Activated T-cell treated with anti-CD3 and anti-CD28 coated beads, Interleukin-2, amount 50 U/mL, for 24 hours (primary cell): Measurements from ENCODE around the gene ARVCF.

Experiments used
- DNase-seq: peaks from one replicate; pipeline ENCODE4 v3.0.0-alpha.2; 2020
- H3K27ac Mint-ChIP-seq: 2 replicates; pipeline ENCODE4 v1.8.0; 2020; ENCODE audit warnings: mild to moderate bottlenecking, mixed read lengths
- H3K27me3 Mint-ChIP-seq: 2 replicates; pipeline ENCODE4 v1.8.0; 2020; ENCODE audit warnings: mixed read lengths
- H3K36me3 Mint-ChIP-seq: 2 replicates; pipeline ENCODE4 v1.8.0; 2020; ENCODE audit warnings: low read depth, mixed read lengths
- H3K4me1 Mint-ChIP-seq: 2 replicates; pipeline ENCODE4 v1.8.0; 2020; ENCODE audit warnings: low read depth, mixed read lengths
- H3K4me3 Mint-ChIP-seq: 2 replicates; pipeline ENCODE4 v1.8.0; 2020; ENCODE audit warnings: mild to moderate bottlenecking, moderate library complexity, mixed read lengths
- H3K9me3 Mint-ChIP-seq: 2 replicates; pipeline ENCODE4 v1.8.0; 2020; ENCODE audit warnings: mixed read lengths

The ARVCF gene

DNA sequence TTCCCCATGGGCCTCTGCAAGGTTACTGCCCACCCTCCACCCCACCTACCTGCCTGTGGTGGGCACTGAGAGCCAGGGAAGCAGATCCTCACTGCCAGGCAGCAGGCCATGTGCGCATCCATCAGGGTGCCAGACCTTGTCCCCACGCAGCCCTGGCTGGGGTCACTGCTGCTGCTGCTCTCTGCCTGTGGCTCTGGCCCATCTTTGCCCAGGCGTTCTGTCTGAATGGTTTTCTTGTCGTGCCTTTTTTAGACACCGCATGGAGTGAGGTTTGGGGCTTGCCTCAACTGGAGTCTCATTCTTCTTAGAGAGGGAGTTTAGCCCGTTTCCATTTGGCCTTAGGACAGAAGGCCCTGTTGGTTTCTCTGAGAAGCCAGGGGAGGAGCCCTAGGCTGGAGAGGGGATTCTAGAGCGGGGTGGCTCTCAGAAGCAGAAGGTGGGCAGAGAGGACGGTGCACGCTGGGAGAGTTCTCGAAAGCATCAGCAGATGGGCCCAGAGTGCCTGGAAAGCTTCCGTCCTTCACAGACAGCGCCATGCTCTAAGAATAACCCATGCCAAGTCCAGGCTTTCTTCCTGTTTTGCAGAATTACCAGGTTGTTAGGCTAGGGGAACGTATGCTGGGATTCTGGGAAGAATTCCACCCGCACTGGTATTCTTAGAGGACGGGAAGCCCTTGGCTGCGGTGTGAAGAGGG, 12.4 kb upstream of the ARVCF start:
- peaks cover 18% of the 10 kb centered on the region for H3K36me3 Mint-ChIP-seq
- H3K27me3 Mint-ChIP-seq, result no peaks in the 10 kb centered on the region
- no peak for DNase-seq
- no peaks in the 10 kb centered on the region for H3K9me3 Mint-ChIP-seq
- no peak overlapping the region for H3K4me3 Mint-ChIP-seq
- no peak overlapping the region for H3K27ac Mint-ChIP-seq
- peaks cover 25% of the 10 kb centered on the region for H3K4me1 Mint-ChIP-seq

DNA sequence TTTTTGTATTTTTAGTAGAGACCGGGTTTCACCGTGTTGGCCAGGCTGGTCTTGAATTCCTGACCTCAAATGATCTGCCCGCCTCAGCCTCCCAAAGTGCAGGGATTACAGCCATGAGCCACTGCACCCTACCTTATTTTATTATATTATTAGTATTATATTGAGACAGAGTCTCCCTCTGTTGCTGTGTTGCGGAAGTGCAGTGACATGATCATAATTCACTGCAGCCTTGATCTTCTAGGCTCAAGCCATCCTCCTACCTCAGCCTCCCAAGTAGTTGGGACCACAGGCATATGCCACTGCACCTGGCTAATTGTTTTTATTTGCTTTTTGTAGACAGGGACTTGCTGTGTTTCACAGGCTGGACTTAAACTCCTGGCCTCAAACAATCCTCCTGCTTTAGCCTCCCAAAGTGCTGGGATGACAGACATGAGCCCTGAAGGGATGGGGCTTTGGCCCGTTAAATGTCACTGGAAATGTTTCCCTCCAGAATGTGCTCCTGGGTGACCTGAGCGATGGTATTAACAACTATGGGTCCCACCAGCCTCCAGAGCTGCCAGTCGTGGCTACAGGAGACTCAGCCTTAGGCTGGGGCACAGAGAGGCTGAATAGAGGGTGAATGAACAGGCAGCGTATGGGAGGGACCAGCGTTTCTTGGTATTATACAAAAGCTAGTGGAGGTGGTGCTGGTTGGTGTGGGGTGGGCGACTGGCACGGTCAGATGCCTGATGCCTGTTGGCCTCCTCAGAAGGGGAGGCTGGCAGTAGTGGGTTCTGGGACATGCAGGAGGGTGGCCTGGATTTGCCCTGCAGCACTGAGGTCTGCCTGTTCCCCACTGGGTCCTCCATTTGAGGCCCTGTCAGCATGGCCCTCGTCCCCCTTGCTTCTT, 11.6 kb upstream of the ARVCF start:
- Mint-ChIP-seq H3K4me1 (peaks cover 27% of the 10 kb centered on the region), H3K27ac (no peak overlapping the region), H3K4me3 (no peak overlapping the region), H3K27me3 (no peaks in the 10 kb centered on the region), H3K36me3 (peaks cover 21% of the 10 kb centered on the region), H3K9me3 (no peaks in the 10 kb centered on the region)
- DNase-seq, result no peak

DNA sequence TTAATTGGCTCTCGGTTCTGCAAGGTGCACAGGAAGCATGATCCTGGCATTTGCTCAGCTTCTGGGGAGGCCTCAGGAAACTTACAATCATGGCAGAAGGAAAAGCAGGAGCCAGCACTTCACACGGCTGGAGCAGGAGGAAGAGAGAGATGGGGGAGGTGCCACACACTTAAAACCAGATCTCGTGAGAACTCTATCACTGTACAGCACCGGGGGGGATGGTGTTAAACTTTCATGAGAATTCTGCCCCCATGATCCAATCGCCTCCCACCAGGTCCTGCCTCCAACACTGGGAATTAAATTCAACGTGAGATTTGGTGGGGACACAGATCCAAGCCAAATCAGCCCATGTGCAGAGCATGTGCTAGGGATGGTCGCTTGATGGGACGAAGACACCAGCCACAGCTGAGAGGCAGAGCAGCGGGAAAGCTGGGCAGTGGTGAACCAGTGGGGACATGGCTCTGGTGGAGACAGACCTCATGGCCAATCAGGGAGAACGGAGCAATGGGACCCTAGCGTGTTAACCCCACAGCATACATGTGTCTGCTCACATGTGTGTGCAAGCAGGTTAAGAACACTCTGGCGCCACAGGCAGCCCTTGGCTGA, 10.5 kb upstream of the ARVCF start:
- peaks cover 35% of the 10 kb centered on the region for H3K4me1 Mint-ChIP-seq
- H3K9me3 Mint-ChIP-seq, result no peaks in the 10 kb centered on the region
- no peak overlapping the region for H3K4me3 Mint-ChIP-seq
- DNase-seq, result no peak
- peaks cover 23% of the 10 kb centered on the region for H3K36me3 Mint-ChIP-seq
- H3K27ac Mint-ChIP-seq, result no peak overlapping the region
- H3K27me3 Mint-ChIP-seq, result no peaks in the 10 kb centered on the region

GRCh38 chr22:20026204-20026908, 9.7 kb upstream of the ARVCF start:
- H3K4me1 Mint-ChIP-seq, result peaks cover 32% of the 10 kb centered on the region
- H3K36me3 Mint-ChIP-seq, result peaks cover 24% of the 10 kb centered on the region
- no peak for DNase-seq
- no peaks in the 10 kb centered on the region for H3K27me3 Mint-ChIP-seq
- H3K9me3 Mint-ChIP-seq, result no peaks in the 10 kb centered on the region
- H3K4me3 Mint-ChIP-seq, result no peak overlapping the region
- no peak overlapping the region for H3K27ac Mint-ChIP-seq

DNA sequence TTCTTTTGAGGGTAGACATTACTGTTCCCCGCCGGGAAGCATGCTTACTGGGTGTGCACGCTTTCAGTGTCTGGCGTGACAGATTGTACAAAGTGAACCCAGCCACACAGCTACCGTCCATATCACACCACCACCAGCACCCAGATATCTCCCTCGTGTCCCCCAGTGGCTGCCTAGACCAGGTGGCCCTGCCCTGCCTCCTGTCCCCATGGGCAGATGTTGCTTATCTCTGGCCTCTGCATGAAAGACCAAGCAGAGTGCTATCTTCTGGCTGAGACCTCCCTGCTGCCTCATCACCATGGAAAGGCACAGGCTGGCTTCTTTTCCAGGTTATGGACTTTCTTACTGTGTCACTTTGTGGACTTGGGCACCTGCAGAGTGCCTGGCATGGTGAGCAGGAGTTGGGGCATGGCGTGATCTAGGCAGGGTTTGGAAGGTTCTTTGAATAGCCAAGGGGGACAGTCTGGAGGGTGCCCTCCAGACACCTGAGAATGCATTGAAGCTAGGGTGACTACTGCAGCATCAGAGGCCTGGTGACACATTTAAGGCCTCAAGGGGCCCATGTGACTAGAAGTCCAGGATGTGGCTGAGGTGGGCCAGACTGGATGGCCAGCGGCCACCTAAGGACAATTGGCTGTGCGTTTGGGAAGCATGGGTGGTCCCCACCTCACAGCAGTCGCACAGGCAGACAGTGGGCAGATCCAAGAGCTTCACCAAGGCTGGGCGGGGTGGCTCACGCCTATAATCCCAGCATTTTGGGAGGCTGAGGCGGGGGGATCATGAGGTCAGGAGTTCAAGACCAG, 9.0 kb upstream of the ARVCF start:
- H3K27ac Mint-ChIP-seq, result no peak overlapping the region
- DNase-seq, result no peak
- no peaks in the 10 kb centered on the region for H3K27me3 Mint-ChIP-seq
- H3K4me1 Mint-ChIP-seq, result peaks cover 30% of the 10 kb centered on the region
- H3K36me3 Mint-ChIP-seq, result peaks cover 27% of the 10 kb centered on the region
- no peaks in the 10 kb centered on the region for H3K9me3 Mint-ChIP-seq
- no peak overlapping the region for H3K4me3 Mint-ChIP-seq

DNA sequence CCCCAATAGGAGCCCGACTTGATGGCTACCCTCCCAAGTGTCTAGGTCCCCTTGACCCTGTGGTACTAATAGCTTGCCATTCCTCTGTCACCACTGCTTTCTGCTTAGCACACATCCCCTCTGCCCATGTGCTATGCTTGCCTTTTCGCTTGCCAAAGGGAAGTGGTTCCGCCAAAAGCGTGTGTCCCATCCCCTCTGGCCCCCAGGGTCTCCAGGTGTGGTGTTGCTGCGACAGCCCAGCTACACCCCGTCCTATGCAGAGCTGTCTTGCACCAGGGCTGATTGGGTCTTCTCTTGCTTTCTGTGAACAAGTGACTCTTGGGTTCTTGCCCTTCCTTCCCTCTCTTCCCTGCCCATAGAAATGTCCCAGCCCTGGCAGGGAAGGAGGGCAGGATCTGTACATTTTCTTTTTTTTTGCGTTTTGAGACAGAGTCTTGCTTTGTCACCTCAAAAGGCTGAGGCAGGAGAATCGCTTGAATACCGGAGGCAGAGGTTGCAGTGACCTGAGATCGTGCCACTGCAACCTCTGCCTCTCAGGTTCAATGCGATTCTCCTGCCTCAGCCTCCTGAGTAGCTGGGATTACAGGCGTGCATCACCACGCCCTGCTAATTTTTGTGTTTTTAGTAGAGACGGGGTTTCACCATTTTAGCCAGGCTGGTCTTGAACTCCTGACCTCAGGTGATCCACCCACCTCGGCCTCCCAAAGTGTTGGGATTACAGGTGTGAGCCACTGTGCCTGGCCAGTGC, 8.2 kb upstream of the ARVCF start:
- peaks cover 27% of the 10 kb centered on the region for H3K36me3 Mint-ChIP-seq
- no peaks in the 10 kb centered on the region for H3K9me3 Mint-ChIP-seq
- H3K27ac Mint-ChIP-seq, result peak overlapping the region; percentile 7
- peaks cover 37% of the 10 kb centered on the region for H3K4me1 Mint-ChIP-seq
- no peak overlapping the region for H3K4me3 Mint-ChIP-seq
- no peak for DNase-seq
- no peaks in the 10 kb centered on the region for H3K27me3 Mint-ChIP-seq

GRCh38 chr22:20024225-20024624, 7.6 kb upstream of the ARVCF start:
- peaks cover under 1% of the 10 kb centered on the region for H3K27me3 Mint-ChIP-seq
- no peak overlapping the region for H3K4me3 Mint-ChIP-seq
- H3K4me1 Mint-ChIP-seq, result peaks cover 37% of the 10 kb centered on the region

DNA sequence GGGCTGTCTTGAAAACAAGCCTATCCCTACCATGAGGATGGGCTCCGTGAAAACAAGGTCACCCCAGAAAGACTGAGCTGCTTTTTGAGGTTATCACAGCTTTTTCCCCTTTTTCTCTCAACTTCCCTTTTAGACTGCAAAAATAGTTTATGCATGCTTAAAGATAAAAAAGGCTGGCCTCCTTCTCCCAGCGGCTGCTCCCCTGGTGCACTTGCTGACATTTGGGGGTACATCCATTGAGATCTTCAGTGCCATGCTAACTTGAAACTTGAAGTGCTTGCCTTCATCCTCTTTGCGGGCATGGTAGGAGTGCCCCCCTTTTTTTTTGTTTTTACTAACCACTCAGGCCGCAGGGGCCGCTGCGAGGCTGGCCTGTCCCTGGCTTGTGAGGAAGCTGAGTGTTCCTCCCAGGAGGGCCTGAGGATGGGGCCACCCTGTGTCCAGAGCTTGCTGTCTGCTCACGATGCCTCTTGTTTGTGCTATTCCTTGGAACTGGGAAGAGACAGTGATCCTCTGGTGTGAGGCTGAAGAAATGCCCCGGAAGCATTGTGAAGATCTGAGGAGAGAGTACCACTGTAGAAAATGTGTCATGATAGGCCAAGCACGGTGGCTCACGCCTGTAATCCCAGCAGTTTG, 6.5 kb upstream of the ARVCF start:
- no peaks in the 10 kb centered on the region for H3K9me3 Mint-ChIP-seq
- no peak overlapping the region for H3K4me3 Mint-ChIP-seq
- no peak for DNase-seq
- H3K4me1 Mint-ChIP-seq, result peaks cover 35% of the 10 kb centered on the region
- H3K27me3 Mint-ChIP-seq, result peaks cover 5% of the 10 kb centered on the region
- peak overlapping the region; percentile 92 for H3K27ac Mint-ChIP-seq
- H3K36me3 Mint-ChIP-seq, result peaks cover 27% of the 10 kb centered on the region

More at GRCh38 chr22:20024225-20024624, 7.6 kb upstream of the ARVCF start:
- DNase-seq, result no peak
- no peak overlapping the region for H3K27ac Mint-ChIP-seq
- H3K36me3 Mint-ChIP-seq, result peaks cover 27% of the 10 kb centered on the region
- no peaks in the 10 kb centered on the region for H3K9me3 Mint-ChIP-seq

DNA sequence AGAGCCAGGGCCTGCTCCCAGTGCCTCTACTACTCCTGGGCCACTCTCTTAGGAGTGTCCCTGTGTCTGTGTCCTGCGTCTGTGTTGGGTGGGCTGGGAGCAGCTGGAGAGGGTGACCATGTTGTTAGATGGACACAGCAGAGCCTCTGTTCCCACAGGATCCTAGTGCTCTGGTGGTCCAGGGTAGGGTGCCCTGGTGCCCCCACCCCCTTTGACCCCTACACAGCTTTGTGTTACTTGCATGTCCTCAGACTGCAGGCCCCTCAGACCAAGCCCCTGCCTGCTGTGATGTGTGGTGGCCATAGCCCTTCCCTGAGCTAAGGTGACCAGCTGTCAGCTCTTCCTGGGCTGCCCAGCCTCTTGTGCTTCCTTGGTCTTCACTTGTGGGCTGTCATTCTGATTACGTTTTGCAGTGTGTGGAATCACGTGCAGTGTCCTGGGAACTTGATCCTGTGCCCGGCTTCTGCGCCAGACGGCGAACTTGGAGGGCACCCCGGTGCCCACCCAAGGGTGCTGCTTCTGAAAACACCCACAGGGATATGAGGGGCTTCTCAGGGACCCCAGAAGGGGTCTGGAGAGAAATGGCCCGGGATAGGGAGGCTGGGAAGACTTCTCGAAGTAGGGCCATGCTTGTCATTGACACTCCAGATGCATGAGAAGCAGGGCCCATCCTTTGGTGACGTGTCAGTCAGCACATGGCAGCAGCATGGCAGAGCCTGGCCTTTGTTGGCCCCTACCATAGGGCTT, 5.8 kb upstream of the ARVCF start:
- peaks cover 37% of the 10 kb centered on the region for H3K4me1 Mint-ChIP-seq
- no peaks in the 10 kb centered on the region for H3K9me3 Mint-ChIP-seq
- peaks cover 8% of the 10 kb centered on the region for H3K27me3 Mint-ChIP-seq
- H3K4me3 Mint-ChIP-seq, result peak overlapping the region; percentile 93
- peaks cover 27% of the 10 kb centered on the region for H3K36me3 Mint-ChIP-seq
- H3K27ac Mint-ChIP-seq, result peak overlapping the region; percentile 92
- DNase-seq, result no peak

GRCh38 chr22:20021196-20022181, 4.9 kb upstream of the ARVCF start:
- Mint-ChIP-seq H3K4me1 (peaks cover 41% of the 10 kb centered on the region), H3K9me3 (no peaks in the 10 kb centered on the region), H3K27me3 (peaks cover 9% of the 10 kb centered on the region), H3K36me3 (peaks cover 20% of the 10 kb centered on the region), H3K4me3 (peak overlapping the region; percentile 93), H3K27ac (peak overlapping the region; percentile 92)
- DNase-seq, result no peak

GRCh38 chr22:20020533-20021195, 4.0 kb upstream of the ARVCF start, which contains the start of gene TANGO2:
TANGO2 (plus strand) TSS chr22:20021110; CDS start chr22:20036799, 15,689 bp downstream.
- Mint-ChIP-seq H3K27me3 (peaks cover 9% of the 10 kb centered on the region), H3K27ac (peak within 1 kb of the TSS; percentile 92), H3K4me3 (peak within 1 kb of the TSS; percentile 93), H3K9me3 (no peaks in the 10 kb centered on the region), H3K4me1 (peaks cover 35% of the 10 kb centered on the region), H3K36me3 (peaks cover 18% of the 10 kb centered on the region)
- peak; percentile 97 for DNase-seq
